SKM-1 (cell line): Measurements from ENCODE around the gene UBE2L6.

Experiments
- DNase-seq: peaks from one replicate; lab custom pipeline; 2025; ENCODE audit not compliant: unreplicated experiment; lab: John Stamatoyannopoulos, UW

The UBE2L6 gene

GRCh38 chr11:57501953-57502352 lies 65.5 kb downstream of the UBE2L6 start:
- no peak for DNase-seq
